Stimulated activated CD8-positive, alpha-beta memory T cell treated with anti-CD3 and anti-CD28 coated beads, Interleukin-2, amount 100 ng/mL, for 1 hour (primary cell): ENCODE measurements around the gene ADM.
"Not testable (repeated sequence)": the region's sequence is repeated elsewhere in the genome, so short reads cannot be mapped to it uniquely, and the experiment has no call there.

Experiments
- DNase-seq, 2 donors: peaks; one replicate each; pipeline ENCODE4 v3.0.0-alpha.2; 2020; ENCODE audit warnings: low read depth in 2 of 2

ADM gene, protein sequence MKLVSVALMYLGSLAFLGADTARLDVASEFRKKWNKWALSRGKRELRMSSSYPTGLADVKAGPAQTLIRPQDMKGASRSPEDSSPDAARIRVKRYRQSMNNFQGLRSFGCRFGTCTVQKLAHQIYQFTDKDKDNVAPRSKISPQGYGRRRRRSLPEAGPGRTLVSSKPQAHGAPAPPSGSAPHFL

DNA sequence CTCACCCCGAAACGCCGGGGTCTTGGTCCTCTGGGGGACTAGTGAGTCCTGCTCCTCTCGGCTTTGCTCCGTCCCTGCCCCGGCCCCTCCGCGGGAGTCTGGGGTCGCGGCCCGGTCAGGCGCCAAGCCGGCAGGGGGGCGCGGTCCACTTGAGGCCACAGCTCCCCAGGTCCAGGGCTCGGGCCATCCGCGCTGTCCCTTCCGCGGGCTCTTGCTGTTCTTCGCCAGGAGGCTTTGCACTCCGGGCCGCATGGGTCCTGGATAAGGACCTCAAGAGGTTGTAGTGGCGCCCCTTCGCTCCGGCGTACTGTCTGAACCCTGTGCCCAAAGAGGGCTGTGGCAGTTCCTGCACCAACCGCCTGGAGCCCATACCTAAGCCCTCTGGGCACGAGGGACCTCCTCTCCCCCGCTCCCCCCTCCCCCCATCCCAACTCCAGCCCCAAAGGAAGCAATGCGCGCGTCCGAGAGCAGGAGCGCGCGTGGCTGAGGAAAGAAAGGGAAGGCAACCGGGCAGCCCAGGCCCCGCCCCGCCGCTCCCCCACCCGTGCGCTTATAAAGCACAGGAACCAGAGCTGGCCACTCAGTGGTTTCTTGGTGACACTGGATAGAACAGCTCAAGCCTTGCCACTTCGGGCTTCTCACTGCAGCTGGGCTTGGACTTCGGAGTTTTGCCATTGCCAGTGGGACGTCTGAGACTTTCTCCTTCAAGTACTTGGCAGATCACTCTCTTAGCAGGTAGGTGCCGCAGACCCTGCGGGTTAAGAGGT lies at the start of gene ADM:
Gene ADM (plus strand): TSS at position 579 of the 767 bp plus-strand sequence. CDS start 628 bp downstream, outside the sequence.
- no peak for DNase-seq

DNA sequence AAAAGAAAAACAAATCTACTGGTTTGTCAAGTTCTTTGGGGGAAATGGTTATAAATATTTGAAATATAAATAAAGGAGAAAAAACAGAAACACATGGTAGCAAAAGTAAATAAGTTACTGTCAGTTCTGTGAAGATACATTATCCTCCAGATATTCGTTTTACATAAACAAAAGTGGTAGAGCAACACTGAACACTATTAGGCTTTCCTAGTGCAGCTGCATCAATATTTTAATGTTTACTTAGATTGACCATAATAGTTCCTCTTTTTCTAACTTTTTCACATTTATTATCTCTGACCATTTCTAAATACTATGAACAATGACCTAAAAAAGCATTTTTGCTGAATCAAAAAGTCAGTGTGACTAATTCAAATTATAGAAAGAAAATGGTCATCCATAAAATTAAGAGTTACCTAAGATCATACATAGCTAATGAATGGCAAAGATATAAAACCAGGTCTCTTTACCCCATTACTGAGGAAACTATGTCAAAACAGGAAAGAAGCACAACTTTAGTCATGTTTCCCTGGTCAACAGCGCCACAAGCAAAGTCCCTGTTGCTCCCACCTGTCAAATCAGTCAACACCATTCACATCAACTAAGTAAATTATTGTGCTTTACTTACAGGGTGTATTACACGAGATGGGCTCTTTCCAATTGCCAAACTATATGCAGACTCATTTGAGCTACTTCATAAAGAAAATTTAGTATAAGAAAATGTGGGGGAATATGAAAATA lies 49.3 kb upstream of the ADM start:
- DNase-seq, result no peak

- DNase-seq, result no peak
Observed at GRCh38 chr11:10257478-10257877, 47.4 kb upstream of the ADM start.

DNA sequence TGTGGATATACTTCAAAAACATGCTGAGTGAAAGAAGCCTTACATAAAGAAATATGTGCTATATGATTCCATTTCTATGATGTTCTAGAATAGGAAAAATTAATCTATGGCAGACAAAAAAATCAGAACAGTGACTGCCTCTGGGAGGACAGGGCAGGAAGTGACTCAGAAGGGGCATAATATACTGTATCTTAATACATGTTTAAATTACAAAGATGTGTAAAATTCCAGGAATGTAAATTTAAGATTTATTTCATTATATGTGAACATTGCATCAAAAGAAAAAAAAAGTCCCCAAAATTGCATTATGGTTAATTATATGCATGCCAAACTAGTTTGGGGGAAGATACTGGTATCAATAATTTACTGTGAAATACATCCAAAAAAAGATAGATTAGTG lies 43.1 kb upstream of the ADM start:
- DNase-seq, result no peak

- DNase-seq, result no peak
Observed at GRCh38 chr11:10263929-10264328, 40.9 kb upstream of the ADM start.

GRCh38 chr11:10264716-10265115 lies 40.2 kb upstream of the ADM start:
- DNase-seq, result not testable (repeated sequence)

DNA sequence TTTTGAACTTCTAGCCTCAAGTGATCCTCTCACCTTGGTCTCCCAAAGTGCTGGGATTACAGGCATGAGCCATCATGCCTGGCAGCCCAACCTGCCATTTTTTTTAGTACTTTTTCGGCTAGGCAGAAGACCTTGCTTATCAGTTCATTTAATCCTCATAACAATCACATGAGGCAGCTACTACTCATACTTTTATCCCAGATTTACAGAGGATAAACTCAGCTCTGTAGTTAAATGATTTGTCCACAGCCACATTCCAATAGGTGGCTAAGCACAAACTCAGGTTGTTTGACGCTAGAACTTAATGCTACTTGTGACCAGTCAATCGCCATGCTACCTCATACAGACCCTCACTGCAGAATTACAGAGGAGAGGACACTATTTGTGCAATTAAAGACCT lies 38.9 kb upstream of the ADM start:
- DNase-seq, result no peak

GRCh38 chr11:10267821-10268220 lies 37.1 kb upstream of the ADM start:
- no peak for DNase-seq

DNA sequence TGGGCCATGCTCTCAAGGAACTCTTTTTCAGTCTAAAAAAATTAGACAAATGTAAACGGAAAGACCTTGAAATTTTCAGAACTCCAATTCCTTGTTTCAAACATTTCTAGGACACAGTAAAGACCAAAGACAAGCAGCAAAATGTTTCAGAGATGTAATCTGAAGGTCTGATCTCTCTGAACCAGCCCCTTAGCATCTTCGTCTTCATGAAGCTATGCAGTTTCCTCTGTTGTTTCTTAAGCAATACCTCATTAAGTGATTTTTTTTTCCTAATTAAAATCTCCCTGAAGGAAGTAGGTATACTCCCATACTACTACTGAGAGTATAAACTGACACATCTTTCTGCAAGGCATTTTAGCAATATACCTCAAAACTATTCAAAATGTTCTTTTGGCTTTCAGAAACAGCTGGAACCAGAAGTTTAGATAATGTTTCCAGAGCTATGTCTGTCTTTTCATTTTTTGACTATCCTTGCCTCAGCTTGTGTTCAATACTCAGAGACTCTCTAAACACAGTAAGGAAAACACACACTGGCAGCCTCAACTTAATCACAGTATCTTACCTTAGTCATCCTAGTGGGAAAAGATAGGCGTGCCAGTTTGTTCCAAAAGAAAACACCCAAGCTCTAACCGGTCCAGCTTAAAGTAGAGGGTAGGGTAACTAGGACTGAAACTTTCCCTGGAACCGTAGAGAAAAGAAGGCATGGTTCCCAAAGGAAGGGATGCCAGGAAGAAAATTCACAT lies 36.0 kb upstream of the ADM start:
- no peak for DNase-seq

DNA sequence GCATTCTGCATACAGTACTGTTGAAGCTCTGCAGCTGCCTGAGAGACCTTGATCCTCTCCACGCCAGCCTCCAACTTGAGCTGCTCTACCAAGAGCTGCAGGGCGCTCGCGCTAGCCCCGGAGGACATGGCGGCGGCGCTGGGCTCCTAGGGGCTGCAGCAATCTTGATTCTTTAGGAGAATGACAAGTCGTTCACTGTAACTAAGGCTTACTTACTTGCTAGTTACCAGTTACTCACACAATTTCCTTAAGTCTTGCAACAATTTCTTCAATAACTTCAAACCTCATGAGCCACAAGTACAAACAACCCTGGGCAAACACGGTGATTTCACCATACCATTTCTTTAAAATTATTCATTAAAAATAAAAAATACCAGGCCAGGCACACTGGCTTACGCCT lies 32.7 kb upstream of the ADM start:
- no peak for DNase-seq

DNA sequence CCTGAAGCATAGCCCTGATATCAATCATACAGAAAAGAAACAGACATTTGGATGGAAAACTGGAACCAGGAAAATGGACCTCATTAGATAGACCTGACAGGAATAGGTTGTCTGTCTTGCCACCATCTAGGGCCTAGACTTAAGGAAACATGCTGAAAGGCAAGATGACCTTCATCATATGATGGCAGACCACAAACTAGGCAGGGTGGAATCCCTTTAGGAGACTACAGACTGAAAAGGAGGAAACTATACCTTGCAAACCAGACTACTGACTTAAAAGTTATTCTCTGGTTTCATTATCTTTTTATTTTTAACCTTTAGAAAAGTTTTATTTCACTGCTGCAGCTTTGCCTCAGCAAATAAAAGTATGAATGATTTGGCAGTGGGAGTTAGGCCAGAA lies 31.1 kb upstream of the ADM start:
- DNase-seq, result no peak

GRCh38 chr11:10274726-10275125 lies 30.1 kb upstream of the ADM start:
- DNase-seq, result no peak

DNA sequence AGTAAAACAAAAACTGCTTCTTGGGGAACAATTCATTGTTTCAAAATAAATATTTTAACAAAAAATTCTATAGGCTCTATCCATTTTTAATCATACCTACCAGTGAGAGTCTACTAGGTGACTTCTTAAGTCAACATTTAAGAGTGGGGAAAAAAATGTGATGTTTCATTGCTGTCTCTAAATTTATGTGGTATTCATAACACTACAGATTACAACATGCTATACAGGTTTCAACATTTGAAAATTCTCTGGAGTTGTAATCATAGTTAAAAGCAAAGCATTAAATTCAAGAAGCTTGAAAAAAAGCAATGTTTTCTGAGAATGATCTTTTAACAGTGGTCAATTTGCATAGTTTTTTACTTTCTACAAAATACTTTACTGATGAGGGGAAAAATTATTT lies 29.2 kb upstream of the ADM start:
- DNase-seq, result no peak

- no peak for DNase-seq
Observed at GRCh38 chr11:10282117-10282516, 22.8 kb upstream of the ADM start.

- DNase-seq, result no peak
Observed at GRCh38 chr11:10283991-10284390, 20.9 kb upstream of the ADM start.

DNA sequence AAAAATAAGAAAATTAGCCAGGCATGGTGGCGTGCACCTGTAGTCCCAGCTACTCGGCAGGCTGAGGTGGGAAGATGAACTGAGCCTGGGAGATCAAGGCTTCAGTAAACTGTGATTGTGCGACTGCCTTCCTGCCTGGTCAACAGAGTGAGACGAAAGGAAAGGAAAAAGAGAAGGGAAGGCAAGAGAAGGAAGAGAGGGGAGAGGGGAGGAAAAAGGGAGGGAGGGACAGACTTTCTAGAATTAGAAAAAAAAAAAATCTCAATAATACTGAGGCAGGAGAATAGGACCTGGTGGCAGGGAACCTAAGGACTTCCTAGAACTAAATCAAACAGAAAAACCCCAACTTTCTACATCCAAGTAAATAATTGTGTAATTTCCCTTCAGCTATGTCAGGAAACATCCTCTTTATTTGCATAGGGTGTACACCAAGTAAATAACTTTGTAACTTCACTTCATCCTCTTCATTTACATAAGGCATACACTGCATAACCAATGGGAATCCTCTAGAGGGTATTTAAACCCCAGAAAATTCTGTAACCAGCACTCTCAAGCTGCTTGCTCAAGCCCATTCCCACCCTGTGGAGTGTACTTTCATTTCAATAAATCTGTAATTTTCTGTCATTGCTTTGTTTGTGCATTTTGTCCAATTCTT lies 19.6 kb upstream of the ADM start:
- DNase-seq, result no peak

- no peak for DNase-seq
Observed at GRCh38 chr11:10287140-10287539, 17.7 kb upstream of the ADM start.

- DNase-seq, result no peak
Observed at GRCh38 chr11:10287766-10288715, 16.8 kb upstream of the ADM start.

- DNase-seq, result no peak
Observed at GRCh38 chr11:10288881-10289764, 15.8 kb upstream of the ADM start.
